CD4-positive, alpha-beta T cell treated with Interleukin-10 for 1 hour (primary cell): ENCODE measurements around the gene FBLL1.
"Not testable (repeated sequence)": the region's sequence is repeated elsewhere in the genome, so short reads cannot be mapped to it uniquely, and the experiment has no call there.

Experiments
- DNase-seq: peaks from one replicate; pipeline ENCODE4 v3.0.0-alpha.2; 2020

The FBLL1 gene

GRCh38 chr5:168528521-168529373 is at the start of gene FBLL1:
FBLL1 (plus strand) TSS chr5:168529305; CDS start chr5:168529505, 200 bp downstream.
- no peak for DNase-seq

- no peak for DNase-seq
Observed at GRCh38 chr5:168480601-168481000, 48.5 kb upstream of the FBLL1 start.

GRCh38 chr5:168481330-168481788 is 47.7 kb upstream of the FBLL1 start:
- DNase-seq = peak; percentile 19

GRCh38 chr5:168482361-168482760 is 46.7 kb upstream of the FBLL1 start:
- no peak for DNase-seq

GRCh38 chr5:168486136-168486879 is 42.8 kb upstream of the FBLL1 start, which contains the start of gene RARS1:
RARS1 (plus strand) TSS chr5:168486471; CDS start chr5:168486499, 28 bp downstream.
- DNase-seq = peak; percentile 89

GRCh38 chr5:168489059-168489458 is 40.0 kb upstream of the FBLL1 start:
- DNase-seq = no peak

- DNase-seq = no peak
Observed at GRCh38 chr5:168494057-168494555, 35.0 kb upstream of the FBLL1 start.

GRCh38 chr5:168502563-168503237 is 26.4 kb upstream of the FBLL1 start:
- no peak for DNase-seq

GRCh38 chr5:168513861-168514428 is 15.2 kb upstream of the FBLL1 start:
- DNase-seq = no peak

GRCh38 chr5:168525856-168526255 is 3.2 kb upstream of the FBLL1 start:
- no peak for DNase-seq

GRCh38 chr5:168527756-168528295 is 1.3 kb upstream of the FBLL1 start:
- no peak for DNase-seq

- DNase-seq = no peak
Observed at GRCh38 chr5:168529374-168530234, 499 bp downstream of the FBLL1 start.

GRCh38 chr5:168530621-168531150 is 1.6 kb downstream of the FBLL1 start:
- DNase-seq = no peak

- no peak for DNase-seq
Observed at GRCh38 chr5:168531191-168531590, 2.1 kb downstream of the FBLL1 start.

- DNase-seq = no peak
Observed at GRCh38 chr5:168531987-168532864, 3.1 kb downstream of the FBLL1 start.

GRCh38 chr5:168534351-168534750 is 5.2 kb downstream of the FBLL1 start:
- DNase-seq = not testable (repeated sequence)

- no peak for DNase-seq
Observed at GRCh38 chr5:168537176-168537575, 8.1 kb downstream of the FBLL1 start.

- DNase-seq = no peak
Observed at GRCh38 chr5:168549554-168549953, 20.4 kb downstream of the FBLL1 start.

GRCh38 chr5:168550656-168551055 is 21.6 kb downstream of the FBLL1 start:
- DNase-seq = no peak

GRCh38 chr5:168552146-168552545 is 23.0 kb downstream of the FBLL1 start:
- no peak for DNase-seq
